GF-D8 (cell line): ENCODE results near the gene POMGNT1.

Source experiments
- DNase-seq: peaks from one replicate; lab custom pipeline; 2025; lab: John Stamatoyannopoulos, UW

Gene POMGNT1

GRCh38 chr1:46157916-46158311 is 40.3 kb downstream of the POMGNT1 start:
- no peak for DNase-seq

DNA sequence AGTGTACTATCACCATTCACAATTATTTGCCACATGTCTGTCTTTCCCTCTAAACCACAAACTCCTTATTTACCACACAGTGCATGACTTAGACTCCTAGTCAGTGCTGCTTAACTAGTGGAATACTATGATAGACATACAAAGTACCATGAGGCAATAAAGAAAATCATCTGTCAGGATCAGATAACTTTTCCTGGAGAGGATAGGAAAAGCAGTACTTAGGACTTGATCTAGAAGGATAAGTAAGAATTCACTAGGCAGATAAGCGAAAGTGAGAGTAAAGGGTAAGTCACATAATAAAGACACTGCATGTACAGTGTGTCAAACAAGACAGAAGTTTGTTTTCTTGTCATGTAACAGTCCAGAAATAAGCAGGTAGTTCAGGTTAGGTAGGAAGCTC is 44.5 kb downstream of the POMGNT1 start:
- no peak for DNase-seq

GRCh38 chr1:46153228-46153627 is 45.0 kb downstream of the POMGNT1 start:
- DNase-seq: no peak

GRCh38 chr1:46152016-46152415 is 46.2 kb downstream of the POMGNT1 start:
- no peak for DNase-seq

- DNase-seq: no peak
These were observed 48.1 kb downstream of the POMGNT1 start for GRCh38 chr1:46150085-46150484.

GRCh38 chr1:46148318-46148717 is 49.9 kb downstream of the POMGNT1 start:
- no peak for DNase-seq
